Measurements from ENCODE around the gene AMOTL1. TPM values are rescaled to one million over a fixed set of nuclear protein-coding genes. Genes with fewer than 3 reads are reported as not detected.

AMOTL1 gene
- total RNA-seq, 1 experiment from 2014 or later: 76.6 TPM

DNA sequence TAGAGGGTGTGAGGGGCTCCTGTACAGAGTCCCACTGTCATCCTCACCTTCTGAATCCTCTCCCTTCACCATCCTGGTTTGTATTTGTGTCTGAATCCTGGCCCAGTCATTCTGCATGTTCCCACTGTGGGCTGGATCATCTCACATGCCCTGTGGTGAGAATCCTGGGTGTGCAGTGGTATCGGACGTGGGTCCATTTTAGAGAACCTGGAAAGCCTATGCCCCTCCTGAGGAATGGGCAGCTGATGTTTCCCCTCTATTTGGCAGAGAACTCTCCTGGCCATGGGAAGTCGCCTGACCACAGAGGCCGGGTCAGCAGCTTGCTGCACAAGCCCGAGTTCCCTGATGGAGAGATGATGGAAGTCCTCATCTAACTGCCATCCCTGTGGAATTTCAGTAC is 102.3 kb downstream of the AMOTL1 start:
- POLR2A ChIA-PET: no interaction called here
- Mint-ChIP-seq H3K36me3 (ENCODE audit: insufficient read depth, unreplicated experiment) (peaks cover 82% of the 10 kb centered on the region), H3K4me1 (ENCODE audit: insufficient read depth, unreplicated experiment) (no peaks in the 10 kb centered on the region), H3K27ac (ENCODE audit: low read depth, unreplicated experiment) (no peak overlapping the region), H3K27me3 (ENCODE audit: insufficient read depth, unreplicated experiment) (no peaks in the 10 kb centered on the region), H3K4me3 (ENCODE audit: unreplicated experiment) (no peak overlapping the region), H3K9me3 (ENCODE audit: unreplicated experiment) (no peaks in the 10 kb centered on the region)
- BruUV-seq (replicated peaks): no TSS peak
- intact Hi-C loops (cut with micrococcal nuclease): no loop called here
- CTCF ChIA-PET: no interaction called here
- no peak for DNase-seq (ENCODE audit: unreplicated experiment)
- TF ChIP-seq, protein P1, sequence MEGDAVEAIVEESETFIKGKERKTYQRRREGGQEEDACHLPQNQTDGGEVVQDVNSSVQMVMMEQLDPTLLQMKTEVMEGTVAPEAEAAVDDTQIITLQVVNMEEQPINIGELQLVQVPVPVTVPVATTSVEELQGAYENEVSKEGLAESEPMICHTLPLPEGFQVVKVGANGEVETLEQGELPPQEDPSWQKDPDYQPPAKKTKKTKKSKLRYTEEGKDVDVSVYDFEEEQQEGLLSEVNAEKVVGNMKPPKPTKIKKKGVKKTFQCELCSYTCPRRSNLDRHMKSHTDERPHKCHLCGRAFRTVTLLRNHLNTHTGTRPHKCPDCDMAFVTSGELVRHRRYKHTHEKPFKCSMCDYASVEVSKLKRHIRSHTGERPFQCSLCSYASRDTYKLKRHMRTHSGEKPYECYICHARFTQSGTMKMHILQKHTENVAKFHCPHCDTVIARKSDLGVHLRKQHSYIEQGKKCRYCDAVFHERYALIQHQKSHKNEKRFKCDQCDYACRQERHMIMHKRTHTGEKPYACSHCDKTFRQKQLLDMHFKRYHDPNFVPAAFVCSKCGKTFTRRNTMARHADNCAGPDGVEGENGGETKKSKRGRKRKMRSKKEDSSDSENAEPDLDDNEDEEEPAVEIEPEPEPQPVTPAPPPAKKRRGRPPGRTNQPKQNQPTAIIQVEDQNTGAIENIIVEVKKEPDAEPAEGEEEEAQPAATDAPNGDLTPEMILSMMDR (IDR thresholded peaks at IDR 0.05; ENCODE audit: unreplicated experiment): no peak

DNA sequence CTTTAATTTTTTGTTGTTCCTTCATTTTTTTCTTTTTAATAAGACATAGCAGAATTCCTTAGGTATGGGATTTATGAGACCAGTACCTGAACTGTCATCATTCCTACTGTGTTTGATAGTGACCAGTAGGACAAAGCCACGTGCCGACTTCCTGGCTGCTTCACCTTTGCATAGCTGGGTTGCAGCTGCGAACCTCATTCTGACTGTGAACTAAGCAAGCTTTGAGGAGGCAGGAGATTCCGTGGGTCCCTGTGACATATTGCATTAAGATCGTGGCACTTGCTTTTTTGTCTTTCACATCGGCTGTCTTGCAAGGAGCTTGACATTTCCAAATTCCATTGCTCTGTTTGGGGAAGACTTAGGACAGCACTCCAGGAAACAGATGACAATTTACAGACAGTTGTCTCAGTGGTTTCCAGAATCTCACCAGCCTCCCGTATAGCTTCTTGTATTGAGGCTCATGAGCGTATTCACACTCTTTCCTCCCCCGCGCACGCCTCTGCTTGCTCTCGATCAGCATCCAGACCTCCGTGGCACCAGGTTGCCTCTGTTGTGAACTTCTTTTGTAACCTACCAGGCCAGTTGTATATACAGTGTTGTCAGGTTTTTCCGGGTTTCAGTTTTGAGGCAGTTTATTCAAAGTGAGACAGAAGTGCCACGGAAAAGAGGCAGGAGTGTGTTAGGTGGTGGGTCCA is 103.5 kb downstream of the AMOTL1 start:
- TF ChIP-seq, protein P1 (IDR thresholded peaks at IDR 0.05; ENCODE audit: unreplicated experiment): no peak
- no TSS peak for BruUV-seq (replicated peaks)
- no peak overlapping the region for H3K4me3 Mint-ChIP-seq (ENCODE audit: unreplicated experiment)
- ChIA-PET CTCF (interaction anchor here (0.6 to 3.1 kb wide), 6 partner anchors 15 to 544 kb away, joined by 3 to 13 read pairs (median 3); no protein-coding TSS in a partner anchor), POLR2A (no interaction called here)
- H3K36me3 Mint-ChIP-seq (ENCODE audit: insufficient read depth, unreplicated experiment): peaks cover 70% of the 10 kb centered on the region
- H3K4me1 Mint-ChIP-seq (ENCODE audit: insufficient read depth, unreplicated experiment): peaks cover 5% of the 10 kb centered on the region
- intact Hi-C loops (cut with micrococcal nuclease): no loop called here
- no peak overlapping the region for H3K27ac Mint-ChIP-seq (ENCODE audit: low read depth, unreplicated experiment)
- H3K9me3 Mint-ChIP-seq (ENCODE audit: unreplicated experiment): no peaks in the 10 kb centered on the region
- no peak for DNase-seq (ENCODE audit: unreplicated experiment)
- no peaks in the 10 kb centered on the region for H3K27me3 Mint-ChIP-seq (ENCODE audit: insufficient read depth, unreplicated experiment)

DNA sequence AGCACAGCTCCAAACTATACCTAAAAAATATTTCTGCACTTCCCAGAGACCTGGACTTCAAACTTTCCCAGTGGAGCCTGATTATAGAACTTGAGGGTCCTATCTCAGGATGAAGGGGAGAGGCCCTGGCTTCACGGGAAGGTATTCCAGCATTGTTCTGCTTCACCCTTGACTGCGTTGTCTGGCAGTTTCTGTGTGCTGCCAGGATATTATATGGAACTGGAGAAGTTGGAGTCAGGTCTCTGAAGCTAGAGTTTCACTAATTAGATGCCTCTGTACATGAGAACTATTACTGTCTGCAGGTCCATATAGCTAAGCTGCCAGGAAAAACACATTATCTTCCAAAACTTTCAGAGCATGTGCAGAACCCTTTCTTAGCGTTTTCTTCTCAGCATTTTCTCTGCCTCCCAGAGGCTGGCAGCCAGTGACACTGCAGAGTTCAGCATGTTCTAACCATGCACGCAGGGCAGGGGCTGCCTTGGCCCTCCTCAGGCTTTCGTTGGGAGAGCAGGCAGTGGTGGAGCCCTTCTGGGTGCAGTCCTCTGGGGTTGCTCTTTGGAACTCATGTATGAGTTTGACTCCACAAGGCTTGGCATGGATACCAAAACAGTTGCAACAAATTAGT is 105.9 kb downstream of the AMOTL1 start:
- no peak for DNase-seq (ENCODE audit: unreplicated experiment)
- intact Hi-C loops (cut with micrococcal nuclease): no loop called here
- Mint-ChIP-seq H3K27ac (ENCODE audit: low read depth, unreplicated experiment) (no peak overlapping the region), H3K4me1 (ENCODE audit: insufficient read depth, unreplicated experiment) (peaks cover 11% of the 10 kb centered on the region), H3K27me3 (ENCODE audit: insufficient read depth, unreplicated experiment) (no peaks in the 10 kb centered on the region), H3K9me3 (ENCODE audit: unreplicated experiment) (no peaks in the 10 kb centered on the region), H3K4me3 (ENCODE audit: unreplicated experiment) (no peak overlapping the region), H3K36me3 (ENCODE audit: insufficient read depth, unreplicated experiment) (peaks cover 68% of the 10 kb centered on the region)
- BruUV-seq (replicated peaks): no TSS peak
- ChIA-PET POLR2A (no interaction called here), CTCF (interaction anchor here (0.6 to 3.1 kb wide), 4 partner anchors 74 to 251 kb away, joined by 3 to 13 read pairs (median 3); no protein-coding TSS in a partner anchor)
- TF ChIP-seq, protein P1 (IDR thresholded peaks at IDR 0.05; ENCODE audit: unreplicated experiment): no peak

DNA sequence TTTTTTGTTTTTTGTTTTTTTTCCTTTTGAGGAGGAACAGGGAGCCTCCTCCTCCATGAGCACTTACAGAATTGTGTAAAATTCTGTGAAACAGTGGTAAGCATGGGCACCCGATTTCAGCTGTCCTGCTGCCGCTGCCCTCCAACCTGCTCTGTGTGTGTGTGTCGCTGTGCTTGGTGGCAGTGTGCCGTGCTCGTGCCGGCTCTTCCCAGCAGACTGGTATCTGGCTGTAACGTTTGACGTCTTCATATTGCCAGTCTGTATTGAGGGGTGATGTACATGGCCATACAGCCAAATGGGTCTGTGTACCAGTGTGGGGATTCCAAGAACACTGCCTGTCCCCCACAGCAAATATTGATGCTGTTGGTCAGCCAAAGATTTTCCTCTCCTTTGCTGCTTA is 108.1 kb downstream of the AMOTL1 start:
- Mint-ChIP-seq H3K36me3 (ENCODE audit: insufficient read depth, unreplicated experiment) (peaks cover 51% of the 10 kb centered on the region), H3K27ac (ENCODE audit: low read depth, unreplicated experiment) (peak overlapping the region; percentile 87), H3K27me3 (ENCODE audit: insufficient read depth, unreplicated experiment) (no peaks in the 10 kb centered on the region), H3K9me3 (ENCODE audit: unreplicated experiment) (no peaks in the 10 kb centered on the region), H3K4me3 (ENCODE audit: unreplicated experiment) (peak overlapping the region; percentile 1), H3K4me1 (ENCODE audit: insufficient read depth, unreplicated experiment) (peaks cover 24% of the 10 kb centered on the region)
- BruUV-seq (replicated peaks): no TSS peak
- no peak for DNase-seq (ENCODE audit: unreplicated experiment)
- POLR2A ChIA-PET: interaction anchor here (0.7 kb wide), 1 partner anchor 206 kb away, joined by 3 read pairs; no protein-coding TSS in a partner anchor
- TF ChIP-seq, protein P1 (IDR thresholded peaks at IDR 0.05; ENCODE audit: unreplicated experiment): no peak
- CTCF ChIA-PET: interaction anchor here (0.8 to 1.4 kb wide), 5 partner anchors 10 to 254 kb away, joined by 3 to 5 read pairs (median 4); no protein-coding TSS in a partner anchor
- intact Hi-C loops (cut with micrococcal nuclease): loop anchor here (1.0 to 2.0 kb wide), 3 partner anchors 21 to 253 kb away; no protein-coding TSS in a partner anchor

Data from MCF 10A (cell line).